Measurements from ENCODE around the gene DYRK1A. TPM values are rescaled to one million over a fixed set of nuclear protein-coding genes. Genes with fewer than 3 reads are reported as not detected.
A peak's percentile ranks its signal among the peaks of the same experiment; 100 is the strongest.

The DYRK1A gene
- total RNA-seq, 1 experiment from 2014 or later: 48.7 TPM

- DNase-seq (peak; percentile 86), ATAC-seq (peak; percentile 92)
- BruUV-seq (replicated peaks): no TSS peak
- POLR2A ChIA-PET (ENCODE audit: unreplicated experiment): interaction anchor here (1.5 kb wide), 1 partner anchor 31 kb away, joined by 7 read pairs; no protein-coding TSS in a partner anchor
- H3K27ac ChIP-seq (ENCODE audit: low read length): peak overlapping the region; percentile 76
- no peaks in the 10 kb centered on the region for H3K36me3 ChIP-seq (ENCODE audit: low read depth, low read length)
- H3K4me3 ChIP-seq (ENCODE audit: low read length): peak overlapping the region; percentile 57
- CTCF ChIA-PET: interaction anchor here (0.7 to 1.0 kb wide), 2 partner anchors 30 to 50 kb away, joined by 3 to 4 read pairs; no protein-coding TSS in a partner anchor
- peak overlapping the region; percentile 42 for H3K9ac ChIP-seq (ENCODE audit: low read length)
- H3K4me2 ChIP-seq (ENCODE audit: low read length): peak overlapping the region; percentile 79
- intact Hi-C loops (cut with micrococcal nuclease): loop anchor here (2.0 kb wide), 1 partner anchor 32 kb away; no protein-coding TSS in a partner anchor
- H3K4me1 ChIP-seq (ENCODE audit: insufficient read depth, low read length): peaks cover 29% of the 10 kb centered on the region
- H3K9me2 ChIP-seq (replicated peaks; ENCODE audit: low read length): no peaks in the 10 kb centered on the region
- H4K20me1 ChIP-seq (ENCODE audit: low read length): no peaks in the 10 kb centered on the region
- TF ChIP-seq EZH2 (IDR thresholded peaks at IDR 0.05; ENCODE audit: low read length, unreplicated experiment) (no peak), CTCF (conservative IDR thresholded peaks at IDR 0.05; ENCODE audit: low read depth, low read length) (peak; percentile 50)
- H2AFZ ChIP-seq (ENCODE audit: low read length): peak overlapping the region; percentile 49
- no peaks in the 10 kb centered on the region for H3K27me3 ChIP-seq (ENCODE audit: low read length)
- no peaks in the 10 kb centered on the region for H3K79me2 ChIP-seq (ENCODE audit: low read length)
- H3K9me3 ChIP-seq (ENCODE audit: low read length): no peaks in the 10 kb centered on the region
- peaks cover 4% of the 10 kb centered on the region for H3F3A ChIP-seq (ENCODE audit: low read length, unreplicated experiment)
These were observed 166.6 kb downstream of the DYRK1A start for GRCh38 chr21:37532868-37533780.

GRCh38 chr21:37534431-37534830, 167.9 kb downstream of the DYRK1A start:
- Histone ChIP-seq H3F3A (ENCODE audit: low read length, unreplicated experiment) (peaks cover 4% of the 10 kb centered on the region), H3K4me2 (ENCODE audit: low read length) (no peak overlapping the region), H3K79me2 (ENCODE audit: low read length) (no peaks in the 10 kb centered on the region), H3K9me2 (replicated peaks; ENCODE audit: low read length) (no peaks in the 10 kb centered on the region), H2AFZ (ENCODE audit: low read length) (no peak overlapping the region), H3K9me3 (ENCODE audit: low read length) (no peaks in the 10 kb centered on the region), H3K4me1 (ENCODE audit: insufficient read depth, low read length) (peaks cover 29% of the 10 kb centered on the region), H3K27me3 (ENCODE audit: low read length) (no peaks in the 10 kb centered on the region), H3K36me3 (ENCODE audit: low read depth, low read length) (no peaks in the 10 kb centered on the region), H4K20me1 (ENCODE audit: low read length) (no peaks in the 10 kb centered on the region), H3K9ac (ENCODE audit: low read length) (no peak overlapping the region), H3K27ac (ENCODE audit: low read length) (no peak overlapping the region), H3K4me3 (ENCODE audit: low read length) (no peak overlapping the region)
- no peak for TF ChIP-seq CTCF (conservative IDR thresholded peaks at IDR 0.05; ENCODE audit: low read depth, low read length)
- no peak for TF ChIP-seq EZH2 (IDR thresholded peaks at IDR 0.05; ENCODE audit: low read length, unreplicated experiment)
- no peak for TF ChIP-seq EZH2phosphoT487 (IDR thresholded peaks at IDR 0.05; ENCODE audit: borderline replicate concordance, low read length)
- DNase-seq (no peak), ATAC-seq (no peak)
- ChIA-PET CTCF (no interaction called here), POLR2A (ENCODE audit: unreplicated experiment) (no interaction called here)
- intact Hi-C loops (cut with micrococcal nuclease): no loop called here
- BruUV-seq (replicated peaks): no TSS peak

- Histone ChIP-seq H3K4me3 (ENCODE audit: low read length) (no peak overlapping the region), H2AFZ (ENCODE audit: low read length) (no peak overlapping the region), H3K9me2 (replicated peaks; ENCODE audit: low read length) (no peaks in the 10 kb centered on the region), H3K4me1 (ENCODE audit: insufficient read depth, low read length) (peaks cover 29% of the 10 kb centered on the region), H3K79me2 (ENCODE audit: low read length) (no peaks in the 10 kb centered on the region), H3K4me2 (ENCODE audit: low read length) (no peak overlapping the region), H3K9me3 (ENCODE audit: low read length) (no peaks in the 10 kb centered on the region), H3K36me3 (ENCODE audit: low read depth, low read length) (no peaks in the 10 kb centered on the region), H4K20me1 (ENCODE audit: low read length) (no peaks in the 10 kb centered on the region), H3K27ac (ENCODE audit: low read length) (no peak overlapping the region), H3F3A (ENCODE audit: low read length, unreplicated experiment) (peaks cover 4% of the 10 kb centered on the region), H3K9ac (ENCODE audit: low read length) (no peak overlapping the region), H3K27me3 (ENCODE audit: low read length) (no peaks in the 10 kb centered on the region)
- ChIA-PET POLR2A (ENCODE audit: unreplicated experiment) (no interaction called here), CTCF (no interaction called here)
- intact Hi-C loops (cut with micrococcal nuclease): no loop called here
- no TSS peak for BruUV-seq (replicated peaks)
- TF ChIP-seq EZH2phosphoT487 (IDR thresholded peaks at IDR 0.05; ENCODE audit: borderline replicate concordance, low read length): no peak
- no peak for TF ChIP-seq CTCF (conservative IDR thresholded peaks at IDR 0.05; ENCODE audit: low read depth, low read length)
- TF ChIP-seq EZH2 (IDR thresholded peaks at IDR 0.05; ENCODE audit: low read length, unreplicated experiment): no peak
- ATAC-seq (no peak), DNase-seq (no peak)
These were observed 168.6 kb downstream of the DYRK1A start for GRCh38 chr21:37535130-37535529.
